WTC11 (cell line): ENCODE data around the gene LIN7B.

Experiments used
- CREM ChIP-seq: sonication (generic); formaldehyde crosslinking; IDR thresholded peaks from 2 replicates; pipeline ENCODE4 v1.8.1; 2022; ENCODE audit warnings: mild to moderate bottlenecking, missing genetic modification reagents, moderate library complexity
- HMGXB4 ChIP-seq: sonication (generic); formaldehyde crosslinking; IDR thresholded peaks from 2 replicates; pipeline ENCODE4 v1.8.1; 2023; ENCODE audit warnings: mild to moderate bottlenecking, moderate library complexity, missing genetic modification reagents
- PRRX2 ChIP-seq: fragments of 250-450 bp; sonication (Bioruptor Pico); IDR thresholded peaks from 2 replicates; pipeline ENCODE4 v1.8.0; 2021; ENCODE audit warnings: mild to moderate bottlenecking
- STAT6 ChIP-seq: sonication (generic); formaldehyde crosslinking; conservative IDR thresholded peaks from 2 replicates; pipeline ENCODE4 v1.8.1; 2023; ENCODE audit warnings: mild to moderate bottlenecking, low read depth, missing genetic modification reagents, moderate library complexity
- TCF7 ChIP-seq: sonication (generic); formaldehyde crosslinking; IDR thresholded peaks from 2 replicates; pipeline ENCODE4 v1.8.0; 2022; ENCODE audit warnings: mild to moderate bottlenecking, low read depth, missing genetic modification reagents, moderate library complexity
- TEAD4 ChIP-seq: sonication (generic); formaldehyde crosslinking; IDR thresholded peaks from 2 replicates; pipeline ENCODE4 v1.8.0; 2022; ENCODE audit warnings: mild to moderate bottlenecking, missing genetic modification reagents
- ZNF138 ChIP-seq: sonication (generic); formaldehyde crosslinking; conservative IDR thresholded peaks from 2 replicates; pipeline ENCODE4 v1.8.1; 2022; ENCODE audit warnings: mild to moderate bottlenecking, moderate library complexity, missing genetic modification reagents
- ZNF281 ChIP-seq: sonication (generic); formaldehyde crosslinking; IDR thresholded peaks from 2 replicates; pipeline ENCODE4 v1.8.0; 2023; ENCODE audit warnings: mild to moderate bottlenecking, missing genetic modification reagents
- TF ChIP-seq, protein P1 (sequence below): fragments of 200-600 bp; IDR thresholded peaks from 2 replicates; pipeline ENCODE4 v1.8.0; 2022; ENCODE audit warnings: antibody characterized with exemption
- TF ChIP-seq, protein P2 (sequence below): sonication (generic); formaldehyde crosslinking; IDR thresholded peaks from 2 replicates; pipeline ENCODE4 v1.8.1; 2022; ENCODE audit warnings: low read depth, missing genetic modification reagents, borderline replicate concordance
- TF ChIP-seq, protein P3 (sequence below): sonication (generic); formaldehyde crosslinking; IDR thresholded peaks from 2 replicates; pipeline ENCODE4 v1.8.1; 2022; ENCODE audit warnings: mild to moderate bottlenecking, missing genetic modification reagents, moderate library complexity, borderline replicate concordance
- TF ChIP-seq, protein P4 (sequence below): sonication (generic); formaldehyde crosslinking; IDR thresholded peaks from 2 replicates; pipeline ENCODE4 v1.8.0; 2023; ENCODE audit warnings: missing genetic modification reagents, mild to moderate bottlenecking, borderline replicate concordance

GRCh38 chr19:49102303-49102702, 11.9 kb upstream of the LIN7B start:
- no peak for TF ChIP-seq TEAD4 (CRISPR knock-in tag)
- TF ChIP-seq, protein P1, sequence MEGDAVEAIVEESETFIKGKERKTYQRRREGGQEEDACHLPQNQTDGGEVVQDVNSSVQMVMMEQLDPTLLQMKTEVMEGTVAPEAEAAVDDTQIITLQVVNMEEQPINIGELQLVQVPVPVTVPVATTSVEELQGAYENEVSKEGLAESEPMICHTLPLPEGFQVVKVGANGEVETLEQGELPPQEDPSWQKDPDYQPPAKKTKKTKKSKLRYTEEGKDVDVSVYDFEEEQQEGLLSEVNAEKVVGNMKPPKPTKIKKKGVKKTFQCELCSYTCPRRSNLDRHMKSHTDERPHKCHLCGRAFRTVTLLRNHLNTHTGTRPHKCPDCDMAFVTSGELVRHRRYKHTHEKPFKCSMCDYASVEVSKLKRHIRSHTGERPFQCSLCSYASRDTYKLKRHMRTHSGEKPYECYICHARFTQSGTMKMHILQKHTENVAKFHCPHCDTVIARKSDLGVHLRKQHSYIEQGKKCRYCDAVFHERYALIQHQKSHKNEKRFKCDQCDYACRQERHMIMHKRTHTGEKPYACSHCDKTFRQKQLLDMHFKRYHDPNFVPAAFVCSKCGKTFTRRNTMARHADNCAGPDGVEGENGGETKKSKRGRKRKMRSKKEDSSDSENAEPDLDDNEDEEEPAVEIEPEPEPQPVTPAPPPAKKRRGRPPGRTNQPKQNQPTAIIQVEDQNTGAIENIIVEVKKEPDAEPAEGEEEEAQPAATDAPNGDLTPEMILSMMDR = no peak
- TF ChIP-seq PRRX2 (CRISPR knock-in tag) = no peak
- no peak for TF ChIP-seq ZNF138 (CRISPR knock-in tag)
- no peak for TF ChIP-seq STAT6 (CRISPR knock-in tag)
- no peak for TF ChIP-seq HMGXB4 (CRISPR knock-in tag)
- TF ChIP-seq ZNF281 (CRISPR knock-in tag) = no peak
- TF ChIP-seq, protein P2, sequence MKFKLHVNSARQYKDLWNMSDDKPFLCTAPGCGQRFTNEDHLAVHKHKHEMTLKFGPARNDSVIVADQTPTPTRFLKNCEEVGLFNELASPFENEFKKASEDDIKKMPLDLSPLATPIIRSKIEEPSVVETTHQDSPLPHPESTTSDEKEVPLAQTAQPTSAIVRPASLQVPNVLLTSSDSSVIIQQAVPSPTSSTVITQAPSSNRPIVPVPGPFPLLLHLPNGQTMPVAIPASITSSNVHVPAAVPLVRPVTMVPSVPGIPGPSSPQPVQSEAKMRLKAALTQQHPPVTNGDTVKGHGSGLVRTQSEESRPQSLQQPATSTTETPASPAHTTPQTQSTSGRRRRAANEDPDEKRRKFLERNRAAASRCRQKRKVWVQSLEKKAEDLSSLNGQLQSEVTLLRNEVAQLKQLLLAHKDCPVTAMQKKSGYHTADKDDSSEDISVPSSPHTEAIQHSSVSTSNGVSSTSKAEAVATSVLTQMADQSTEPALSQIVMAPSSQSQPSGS (CRISPR knock-in tag) = no peak
- TF ChIP-seq, protein P3, sequence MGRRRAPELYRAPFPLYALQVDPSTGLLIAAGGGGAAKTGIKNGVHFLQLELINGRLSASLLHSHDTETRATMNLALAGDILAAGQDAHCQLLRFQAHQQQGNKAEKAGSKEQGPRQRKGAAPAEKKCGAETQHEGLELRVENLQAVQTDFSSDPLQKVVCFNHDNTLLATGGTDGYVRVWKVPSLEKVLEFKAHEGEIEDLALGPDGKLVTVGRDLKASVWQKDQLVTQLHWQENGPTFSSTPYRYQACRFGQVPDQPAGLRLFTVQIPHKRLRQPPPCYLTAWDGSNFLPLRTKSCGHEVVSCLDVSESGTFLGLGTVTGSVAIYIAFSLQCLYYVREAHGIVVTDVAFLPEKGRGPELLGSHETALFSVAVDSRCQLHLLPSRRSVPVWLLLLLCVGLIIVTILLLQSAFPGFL (CRISPR knock-in tag) = no peak
- TF ChIP-seq, protein P4, sequence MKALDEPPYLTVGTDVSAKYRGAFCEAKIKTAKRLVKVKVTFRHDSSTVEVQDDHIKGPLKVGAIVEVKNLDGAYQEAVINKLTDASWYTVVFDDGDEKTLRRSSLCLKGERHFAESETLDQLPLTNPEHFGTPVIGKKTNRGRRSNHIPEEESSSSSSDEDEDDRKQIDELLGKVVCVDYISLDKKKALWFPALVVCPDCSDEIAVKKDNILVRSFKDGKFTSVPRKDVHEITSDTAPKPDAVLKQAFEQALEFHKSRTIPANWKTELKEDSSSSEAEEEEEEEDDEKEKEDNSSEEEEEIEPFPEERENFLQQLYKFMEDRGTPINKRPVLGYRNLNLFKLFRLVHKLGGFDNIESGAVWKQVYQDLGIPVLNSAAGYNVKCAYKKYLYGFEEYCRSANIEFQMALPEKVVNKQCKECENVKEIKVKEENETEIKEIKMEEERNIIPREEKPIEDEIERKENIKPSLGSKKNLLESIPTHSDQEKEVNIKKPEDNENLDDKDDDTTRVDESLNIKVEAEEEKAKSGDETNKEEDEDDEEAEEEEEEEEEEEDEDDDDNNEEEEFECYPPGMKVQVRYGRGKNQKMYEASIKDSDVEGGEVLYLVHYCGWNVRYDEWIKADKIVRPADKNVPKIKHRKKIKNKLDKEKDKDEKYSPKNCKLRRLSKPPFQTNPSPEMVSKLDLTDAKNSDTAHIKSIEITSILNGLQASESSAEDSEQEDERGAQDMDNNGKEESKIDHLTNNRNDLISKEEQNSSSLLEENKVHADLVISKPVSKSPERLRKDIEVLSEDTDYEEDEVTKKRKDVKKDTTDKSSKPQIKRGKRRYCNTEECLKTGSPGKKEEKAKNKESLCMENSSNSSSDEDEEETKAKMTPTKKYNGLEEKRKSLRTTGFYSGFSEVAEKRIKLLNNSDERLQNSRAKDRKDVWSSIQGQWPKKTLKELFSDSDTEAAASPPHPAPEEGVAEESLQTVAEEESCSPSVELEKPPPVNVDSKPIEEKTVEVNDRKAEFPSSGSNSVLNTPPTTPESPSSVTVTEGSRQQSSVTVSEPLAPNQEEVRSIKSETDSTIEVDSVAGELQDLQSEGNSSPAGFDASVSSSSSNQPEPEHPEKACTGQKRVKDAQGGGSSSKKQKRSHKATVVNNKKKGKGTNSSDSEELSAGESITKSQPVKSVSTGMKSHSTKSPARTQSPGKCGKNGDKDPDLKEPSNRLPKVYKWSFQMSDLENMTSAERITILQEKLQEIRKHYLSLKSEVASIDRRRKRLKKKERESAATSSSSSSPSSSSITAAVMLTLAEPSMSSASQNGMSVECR (CRISPR knock-in tag) = no peak
- TF ChIP-seq CREM = no peak
- TF ChIP-seq TCF7 (CRISPR knock-in tag) = no peak
